ENCODE measurements around the gene RTN4R. TPM values are rescaled to one million over a fixed set of nuclear protein-coding genes. Genes with fewer than 3 reads are reported as not detected.

Gene RTN4R
- total and polyA plus RNA-seq, 9 of the 15 experiments (the other 6 are each of a cell fraction or from before 2014, with no cell fraction given): 0.04 to 2.8 (median 1.4) TPM; not detected in 3

DNA sequence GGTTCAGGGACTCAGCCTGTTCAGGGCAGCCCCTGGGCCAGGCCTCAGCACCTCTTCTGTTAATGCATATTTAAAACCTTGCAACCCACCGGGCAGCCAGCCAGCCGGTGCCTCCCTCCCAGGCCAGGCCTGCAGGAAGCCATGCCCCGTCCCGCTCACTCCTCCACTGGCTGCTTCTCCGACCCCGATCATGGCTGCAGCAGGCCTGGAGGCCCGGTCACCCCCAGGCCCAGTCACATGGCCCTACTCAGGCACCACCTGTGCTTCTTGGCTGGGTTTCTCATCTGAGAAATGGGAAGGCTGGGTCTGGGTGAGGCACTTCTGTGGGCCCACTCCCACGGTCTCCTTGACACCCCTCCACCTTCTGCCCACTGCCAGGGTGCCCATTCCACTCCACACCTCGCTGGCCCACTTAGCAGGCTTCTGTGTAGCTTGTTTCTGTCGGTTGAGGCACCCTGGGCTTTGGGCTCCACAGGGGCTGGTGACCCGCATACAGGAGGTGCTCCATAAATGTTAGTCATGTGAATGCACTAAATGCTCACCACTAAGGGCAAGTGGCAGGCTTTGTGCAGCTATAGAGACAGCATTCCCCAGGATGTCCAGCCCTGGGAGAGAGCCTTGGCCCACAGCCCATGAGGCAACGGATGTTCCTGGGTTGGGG lies 11.4 kb downstream of the RTN4R start:
- H3K36me3 ChIP-seq (ENCODE audit: control insufficient read depth, insufficient read depth, low read length): no peaks in the 10 kb centered on the region
- H4K20me1 ChIP-seq (replicated peaks; ENCODE audit: control insufficient read depth, insufficient read depth, low read length): peaks cover 35% of the 10 kb centered on the region
- no peaks in the 10 kb centered on the region for H3K79me2 ChIP-seq (ENCODE audit: control insufficient read depth, insufficient read depth, low read length)
- POLR2A ChIA-PET: interaction anchor here (0.7 to 2.5 kb wide), 6 partner anchors 8 to 156 kb away, joined by 3 to 8 read pairs (median 4); no protein-coding TSS in a partner anchor
- DNase-seq (ENCODE audit: extremely low read depth in 1 of 4, low spot score in 3 of 4) (peak in 1 of 4 experiments; percentile 35), ATAC-seq (no peak), FAIRE-seq (no peak)
- peaks cover 0 to 24% of the 10 kb centered on the region in 2 experiments; a peak in 2 of 5 replicates for H3K27me3 ChIP-seq (ENCODE audit: control insufficient read depth in 2 of 2, insufficient read depth in 2 of 2, low read length in 2 of 2)
- peaks cover 6% of the 10 kb centered on the region for H3K9me1 ChIP-seq (ENCODE audit: control insufficient read depth, insufficient read depth, low read length)
- no peak overlapping the region for H3K27ac ChIP-seq (ENCODE audit: extremely low read depth, low read depth, low read length)
- peaks cover 14 to 54% of the 10 kb centered on the region in 2 experiments for H3K4me1 ChIP-seq (replicated peaks in 1 of 2; ENCODE audit: control insufficient read depth in 2 of 2, insufficient read depth in 2 of 2, low read length in 2 of 2)
- CTCF ChIA-PET (ENCODE audit: low intra/inter-chr PET ratio): no interaction called here
- peak overlapping the region in 1 of 2 experiments; percentile 50; a peak in 2 of 4 replicates for H3K9ac ChIP-seq (ENCODE audit: insufficient read depth in 1 of 2, low read depth in 2 of 2, low read length in 2 of 2)
- H3K4me2 ChIP-seq (ENCODE audit: insufficient read depth, low read length): no peak overlapping the region
- H2AFZ ChIP-seq (ENCODE audit: low read depth, low read length): peak overlapping the region; percentile 35; the same call in 1 of the 2 replicates
- intact Hi-C loops (cut with micrococcal nuclease): no loop called here
- BruUV-seq (replicated peaks): no TSS peak
- no peak overlapping the region for H3K4me3 ChIP-seq
- in situ Hi-C loops (cut with MboI): no loop called here
- H3K9me3 ChIP-seq (replicated peaks; ENCODE audit: control insufficient read depth, insufficient read depth, low read depth, low read length): no peaks in the 10 kb centered on the region
- WGBS (ENCODE audit: insufficient coverage, low coverage, missing lambda C conversion rate): 54% methylated on average over 12 of the region's 12 CpGs
- TF ChIP-seq, protein P1, sequence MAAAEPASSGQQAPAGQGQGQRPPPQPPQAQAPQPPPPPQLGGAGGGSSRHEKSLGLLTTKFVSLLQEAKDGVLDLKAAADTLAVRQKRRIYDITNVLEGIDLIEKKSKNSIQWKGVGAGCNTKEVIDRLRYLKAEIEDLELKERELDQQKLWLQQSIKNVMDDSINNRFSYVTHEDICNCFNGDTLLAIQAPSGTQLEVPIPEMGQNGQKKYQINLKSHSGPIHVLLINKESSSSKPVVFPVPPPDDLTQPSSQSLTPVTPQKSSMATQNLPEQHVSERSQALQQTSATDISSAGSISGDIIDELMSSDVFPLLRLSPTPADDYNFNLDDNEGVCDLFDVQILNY (CRISPR knock-in tag; IDR thresholded peaks at IDR 0.05): no peak
- TF ChIP-seq THRB (CRISPR knock-in tag; conservative IDR thresholded peaks at IDR 0.05) (no peak), ZNF311 (CRISPR knock-in tag; IDR thresholded peaks at IDR 0.05) (no peak), BRCA1 (IDR thresholded peaks at IDR 0.05) (no peak), BRCA1 (CRISPR knock-in tag; IDR thresholded peaks at IDR 0.05) (0 out of 2 replicates have a peak, but pooled peaks have one; percentile 90), HLTF (IDR thresholded peaks at IDR 0.05) (no peak), GABPB2 (CRISPR knock-in tag; conservative IDR thresholded peaks at IDR 0.05) (0 out of 2 replicates have a peak, but pooled peaks have one; percentile 19), LCOR (CRISPR knock-in tag; IDR thresholded peaks at IDR 0.05) (no peak), ZNF175 (CRISPR knock-in tag; IDR thresholded peaks at IDR 0.05; ENCODE audit: low read depth) (no peak), ZKSCAN8 (CRISPR knock-in tag; IDR thresholded peaks at IDR 0.05) (peak; percentile 98), E2F3 (CRISPR knock-in tag; IDR thresholded peaks at IDR 0.05) (peak; percentile 2; the same call in 1 of the 2 replicates), ZNF184 (CRISPR knock-in tag; IDR thresholded peaks at IDR 0.05) (no peak), WHSC1 (IDR thresholded peaks at IDR 0.05; ENCODE audit: low read length) (no peak), HDAC6 (IDR thresholded peaks at IDR 0.05; ENCODE audit: low read depth, low read length) (no peak), ZNF77 (CRISPR knock-in tag; IDR thresholded peaks at IDR 0.05) (no peak), ZZZ3 (IDR thresholded peaks at IDR 0.05) (no peak), SMARCA4 (IDR thresholded peaks at IDR 0.05) (no peak)
- TF ChIP-seq, protein P2, sequence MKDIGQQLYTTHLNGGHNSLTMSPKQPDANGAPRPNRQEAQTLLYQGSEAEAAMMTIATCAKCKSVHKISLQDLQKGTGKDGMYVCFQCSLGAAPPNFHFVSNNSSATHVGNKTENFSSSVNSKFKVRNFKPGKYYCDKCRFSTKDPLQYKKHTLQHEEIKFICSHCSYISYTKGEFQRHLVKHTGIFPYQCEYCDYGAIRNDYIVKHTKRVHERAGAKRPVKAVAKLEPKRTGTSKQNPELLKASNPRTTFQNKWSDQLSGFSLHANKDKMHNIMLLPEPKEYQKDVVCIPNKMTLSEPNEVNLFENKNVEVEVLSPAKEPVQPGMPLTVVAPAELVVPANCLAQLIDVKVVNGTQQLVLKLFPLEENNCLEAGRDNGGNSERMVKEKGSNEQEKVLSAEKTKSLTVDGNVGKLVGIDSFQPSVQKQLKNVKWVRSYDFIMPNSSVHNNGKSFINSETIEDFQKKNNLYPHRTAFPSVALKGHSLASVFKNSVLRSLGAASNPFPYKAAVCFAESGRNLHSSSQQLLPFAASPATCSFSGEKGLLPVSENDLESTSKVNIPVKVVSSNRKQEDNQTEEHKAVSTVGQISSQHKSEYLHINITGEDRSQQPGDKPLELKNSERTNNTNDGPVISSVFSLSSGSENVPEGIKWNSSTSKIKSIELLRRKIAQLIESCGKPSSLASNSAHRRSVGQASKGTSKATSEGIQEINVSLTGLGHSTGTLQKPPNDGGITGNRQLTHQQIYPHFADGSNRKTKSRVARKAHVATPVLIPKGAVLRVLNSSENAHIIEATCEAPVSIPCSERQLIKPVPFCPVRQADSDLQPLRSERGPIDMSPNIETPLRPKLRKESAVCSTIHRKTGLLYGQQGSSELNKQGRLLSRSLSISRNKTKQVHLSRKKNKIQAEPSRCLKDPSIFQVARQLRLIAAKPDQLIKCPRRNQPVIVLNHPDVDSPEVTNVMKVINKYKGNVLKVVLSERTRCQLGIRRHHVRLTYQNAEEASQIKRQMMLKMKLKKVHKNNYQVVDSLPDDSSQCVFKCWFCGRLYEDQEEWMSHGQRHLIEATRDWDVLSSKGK (CRISPR knock-in tag; IDR thresholded peaks at IDR 0.05): no peak

Data from K562 (cell line).